OCI-LY1 (cell line): ENCODE data around the gene CACNA1C.

Experiments used
- CTCF ChIP-seq: fragments of 200-600 bp; sonication (generic), shearing (Covaris generic); IDR thresholded peaks from 2 replicates; pipeline ENCODE4 v1.5.1; 2017; ENCODE audit warnings: mild to moderate bottlenecking, antibody characterized with exemption, low read length, moderate library complexity, mixed read lengths
- EZH2 ChIP-seq: fragments of 200-600 bp; sonication (generic), shearing (Covaris generic); IDR thresholded peaks from 2 replicates; pipeline ENCODE4 v1.8.0; 2017; ENCODE audit warnings: borderline replicate concordance, mixed run types, mild to moderate bottlenecking, antibody characterized with exemption, low read length, moderate library complexity, mixed read lengths

- TF ChIP-seq CTCF (no peak), EZH2 (no peak)
Observed at GRCh38 chr12:2319737-2320506, 267.1 kb downstream of the CACNA1C start.
